Measurements from ENCODE around the gene NOTUM. TPM values are rescaled to one million over a fixed set of nuclear protein-coding genes. Genes with fewer than 3 reads are reported as not detected.
A peak's percentile ranks its signal among the peaks of the same experiment; 100 is the strongest.

Gene NOTUM
- total and polyA plus RNA-seq, 10 of the 15 experiments (the other 5 are each of a cell fraction or from before 2014, with no cell fraction given), result 0.04 to 0.13 TPM; not detected in 8

GRCh38 chr17:81990836-81991683, 30.1 kb upstream of the NOTUM start:
- RAD21 ChIA-PET (ENCODE audit: unreplicated experiment), result no interaction called here
- in situ Hi-C loops (cut with MboI), result no loop called here

GRCh38 chr17:81987161-81987770, 26.3 kb upstream of the NOTUM start:
- H3K36me3 ChIP-seq (ENCODE audit: control insufficient read depth in 2 of 2, insufficient read depth in 2 of 2, low read length in 1 of 2), result peaks cover 3 to 10% of the 10 kb centered on the region in 2 experiments; a peak in 3 of 4 replicates
- 89% methylated on average over 17 of the region's 26 CpGs for WGBS (ENCODE audit: insufficient coverage, insufficient replicate concordance, low lambda C conversion rate, missing lambda C conversion rate)
- POLR2A ChIA-PET, result interaction anchor here (0.6 kb wide), 1 partner anchor 19 kb away, joined by 4 read pairs; no protein-coding TSS in a partner anchor
- H3K4me2 ChIP-seq (ENCODE audit: control insufficient read depth, insufficient read depth), result no peak overlapping the region
- no peaks in the 10 kb centered on the region for H3K27me3 ChIP-seq (replicated peaks in 1 of 2; ENCODE audit: control insufficient read depth in 2 of 2, insufficient read depth in 2 of 2, low read length in 1 of 2)
- H3K79me2 ChIP-seq (ENCODE audit: control insufficient read depth, insufficient read depth, low read length), result no peaks in the 10 kb centered on the region
- in situ Hi-C loops (cut with MboI) (no loop called here), intact Hi-C loops (cut with micrococcal nuclease; ENCODE audit: unreplicated experiment) (no loop called here)
- CTCF ChIA-PET, result no interaction called here
- ATAC-seq, result no peak
- no peaks in the 10 kb centered on the region for H3K4me1 ChIP-seq (ENCODE audit: control insufficient read depth, insufficient read depth, low read length)
- TF ChIP-seq POLR2A (IDR thresholded peaks at IDR 0.05; ENCODE audit: low read depth, low read length) (peak; percentile 14; the same call in 1 of the 2 replicates), SREBF1 (IDR thresholded peaks at IDR 0.05; ENCODE audit: low read length) (no peak)
- BruUV-seq (replicated peaks), result no TSS peak
- no peak overlapping the region for H2AFZ ChIP-seq (ENCODE audit: control insufficient read depth, low read depth, low read length)
- H4K20me1 ChIP-seq (ENCODE audit: control insufficient read depth, insufficient read depth), result no peaks in the 10 kb centered on the region
- no peak overlapping the region for H3K27ac ChIP-seq (ENCODE audit: control insufficient read depth, insufficient read depth)
- SMC1A ChIA-PET (ENCODE audit: uncharacterized antibody, unreplicated experiment), result no interaction called here
- no peak for FAIRE-seq
- no peak for DNase-seq (ENCODE audit: low read depth, low spot score)
- no peak overlapping the region for H3K9ac ChIP-seq (ENCODE audit: control insufficient read depth, insufficient read depth, low read length)
- RAD21 ChIA-PET (ENCODE audit: unreplicated experiment), result no interaction called here
- H3K9me3 ChIP-seq (replicated peaks; ENCODE audit: control insufficient read depth, insufficient read depth, low read length), result no peaks in the 10 kb centered on the region
- no peak overlapping the region for H3K4me3 ChIP-seq

More at GRCh38 chr17:81990836-81991683, 30.1 kb upstream of the NOTUM start:
- Histone ChIP-seq H3K36me3 (ENCODE audit: control insufficient read depth in 2 of 2, insufficient read depth in 2 of 2, low read length in 1 of 2) (no peaks in the 10 kb centered on the region; a peak in 2 of 4 replicates), H3K4me3 (no peak overlapping the region), H3K9ac (ENCODE audit: control insufficient read depth, insufficient read depth, low read length) (no peak overlapping the region), H3K9me3 (replicated peaks; ENCODE audit: control insufficient read depth, insufficient read depth, low read length) (no peaks in the 10 kb centered on the region), H2AFZ (ENCODE audit: control insufficient read depth, low read depth, low read length) (no peak overlapping the region), H3K27me3 (replicated peaks in 1 of 2; ENCODE audit: control insufficient read depth in 2 of 2, insufficient read depth in 2 of 2, low read length in 1 of 2) (no peaks in the 10 kb centered on the region), H3K27ac (ENCODE audit: control insufficient read depth, insufficient read depth) (no peak overlapping the region), H3K79me2 (ENCODE audit: control insufficient read depth, insufficient read depth, low read length) (no peaks in the 10 kb centered on the region), H3K4me1 (ENCODE audit: control insufficient read depth, insufficient read depth, low read length) (no peaks in the 10 kb centered on the region), H4K20me1 (ENCODE audit: control insufficient read depth, insufficient read depth) (no peaks in the 10 kb centered on the region), H3K4me2 (ENCODE audit: control insufficient read depth, insufficient read depth) (no peak overlapping the region)
- 88% methylated on average over 25 of the region's 25 CpGs for WGBS (ENCODE audit: insufficient coverage, insufficient replicate concordance, low lambda C conversion rate, missing lambda C conversion rate)
- BruUV-seq (replicated peaks), result no TSS peak
- ChIA-PET SMC1A (ENCODE audit: uncharacterized antibody, unreplicated experiment) (no interaction called here), POLR2A (no interaction called here), CTCF (no interaction called here)
- ATAC-seq (no peak), DNase-seq (ENCODE audit: low read depth, low spot score) (no peak), FAIRE-seq (no peak)
- no peak for TF ChIP-seq MAX (IDR thresholded peaks at IDR 0.05; ENCODE audit: low read depth, low read length)
- TF ChIP-seq, protein P1, sequence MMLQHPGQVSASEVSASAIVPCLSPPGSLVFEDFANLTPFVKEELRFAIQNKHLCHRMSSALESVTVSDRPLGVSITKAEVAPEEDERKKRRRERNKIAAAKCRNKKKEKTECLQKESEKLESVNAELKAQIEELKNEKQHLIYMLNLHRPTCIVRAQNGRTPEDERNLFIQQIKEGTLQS (IDR thresholded peaks at IDR 0.05; ENCODE audit: borderline replicate concordance, extremely low read depth, low read depth, low read length), result no peak
- TF ChIP-seq IKZF2 (IDR thresholded peaks at IDR 0.05), result no peak
- intact Hi-C loops (cut with micrococcal nuclease; ENCODE audit: unreplicated experiment), result no loop called here
